ENCODE results near the gene TRPV6.

The TRPV6 gene

DNA sequence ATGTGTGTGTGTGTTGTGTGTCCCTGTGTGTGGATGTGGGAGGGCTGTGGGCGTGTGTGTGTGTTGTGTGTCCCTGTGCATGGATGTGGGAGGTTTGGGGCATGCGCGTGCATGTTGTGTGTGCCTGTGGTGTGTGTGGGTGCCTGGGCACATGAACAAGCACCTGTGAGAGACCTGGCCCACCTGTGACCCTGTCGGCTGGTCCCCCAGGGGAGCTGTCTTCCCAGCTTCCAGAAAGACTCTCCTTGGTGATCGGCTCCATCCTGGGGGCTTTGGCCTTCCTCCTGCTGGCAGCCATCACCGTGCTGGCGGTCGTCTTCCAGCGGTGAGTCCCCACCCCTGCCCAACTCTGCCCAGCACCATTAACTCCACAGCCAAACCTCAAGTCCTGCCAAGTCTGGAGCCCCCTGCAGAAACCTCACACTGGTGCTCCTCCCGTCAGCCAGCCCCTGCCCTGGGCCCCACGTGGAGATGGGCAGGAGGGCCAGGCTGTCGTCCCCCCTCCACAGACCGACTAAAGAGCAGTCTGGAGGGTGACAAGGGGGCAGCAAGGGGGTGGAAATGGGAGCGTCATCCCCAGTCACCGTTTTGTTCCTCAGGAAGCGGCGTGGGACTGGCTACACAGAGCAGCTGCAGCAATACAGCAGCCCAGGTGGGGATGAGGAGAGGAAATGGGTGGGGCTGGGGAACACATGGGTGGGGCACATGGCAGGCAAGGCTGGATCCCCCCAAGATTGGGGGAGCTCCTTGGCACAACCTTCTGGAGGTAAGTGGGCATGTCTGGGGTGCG lies 18.0 kb downstream of the TRPV6 start:
- Histone ChIP-seq H3K36me3 (ENCODE audit: control insufficient read depth in 2 of 2, insufficient read depth in 2 of 2, low read length in 2 of 2) (no peaks in the 10 kb centered on the region), H3K9ac (ENCODE audit: low read length in 2 of 2) (no peak overlapping the region), H3K4me3 (ENCODE audit: low read length in 2 of 2) (no peak overlapping the region), H3K27ac (ENCODE audit: low read length) (no peak overlapping the region), H3K4me1 (ENCODE audit: control insufficient read depth, insufficient read depth, low read length) (no peaks in the 10 kb centered on the region), H3K9me3 (ENCODE audit: control insufficient read depth in 2 of 2, low read length in 2 of 2) (no peaks in the 10 kb centered on the region), H3K27me3 (ENCODE audit: control insufficient read depth in 1 of 2, insufficient read depth in 2 of 2, low read length in 2 of 2) (no peaks in the 10 kb centered on the region)

DNA sequence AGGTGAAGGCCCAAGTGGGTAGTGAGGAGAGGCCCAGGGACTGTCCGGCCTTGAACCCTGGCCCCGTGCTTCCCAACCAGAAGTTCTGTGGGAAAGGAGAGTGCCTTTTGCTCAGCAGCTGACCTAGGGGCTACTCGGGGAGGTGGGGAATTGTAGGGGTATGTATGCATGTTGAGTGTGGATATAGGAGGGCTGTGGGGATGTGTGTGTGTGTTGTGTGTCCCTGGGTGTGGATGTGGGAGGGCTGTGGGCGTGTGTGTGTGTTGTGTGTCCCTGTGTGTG lies 18.5 kb downstream of the TRPV6 start:
- no peak overlapping the region for H3K4me3 ChIP-seq (ENCODE audit: low read length in 2 of 2)
- H3K36me3 ChIP-seq (ENCODE audit: control insufficient read depth in 2 of 2, insufficient read depth in 2 of 2, low read length in 2 of 2) = no peaks in the 10 kb centered on the region
- no peak overlapping the region for H3K27ac ChIP-seq (ENCODE audit: low read length)
- no peak overlapping the region for H3K9ac ChIP-seq (ENCODE audit: low read length in 2 of 2)
- H3K4me1 ChIP-seq (ENCODE audit: control insufficient read depth, insufficient read depth, low read length) = no peaks in the 10 kb centered on the region
- no peaks in the 10 kb centered on the region for H3K27me3 ChIP-seq (ENCODE audit: control insufficient read depth in 1 of 2, insufficient read depth in 2 of 2, low read length in 2 of 2)
- no peaks in the 10 kb centered on the region for H3K9me3 ChIP-seq (ENCODE audit: control insufficient read depth in 2 of 2, low read length in 2 of 2)

DNA sequence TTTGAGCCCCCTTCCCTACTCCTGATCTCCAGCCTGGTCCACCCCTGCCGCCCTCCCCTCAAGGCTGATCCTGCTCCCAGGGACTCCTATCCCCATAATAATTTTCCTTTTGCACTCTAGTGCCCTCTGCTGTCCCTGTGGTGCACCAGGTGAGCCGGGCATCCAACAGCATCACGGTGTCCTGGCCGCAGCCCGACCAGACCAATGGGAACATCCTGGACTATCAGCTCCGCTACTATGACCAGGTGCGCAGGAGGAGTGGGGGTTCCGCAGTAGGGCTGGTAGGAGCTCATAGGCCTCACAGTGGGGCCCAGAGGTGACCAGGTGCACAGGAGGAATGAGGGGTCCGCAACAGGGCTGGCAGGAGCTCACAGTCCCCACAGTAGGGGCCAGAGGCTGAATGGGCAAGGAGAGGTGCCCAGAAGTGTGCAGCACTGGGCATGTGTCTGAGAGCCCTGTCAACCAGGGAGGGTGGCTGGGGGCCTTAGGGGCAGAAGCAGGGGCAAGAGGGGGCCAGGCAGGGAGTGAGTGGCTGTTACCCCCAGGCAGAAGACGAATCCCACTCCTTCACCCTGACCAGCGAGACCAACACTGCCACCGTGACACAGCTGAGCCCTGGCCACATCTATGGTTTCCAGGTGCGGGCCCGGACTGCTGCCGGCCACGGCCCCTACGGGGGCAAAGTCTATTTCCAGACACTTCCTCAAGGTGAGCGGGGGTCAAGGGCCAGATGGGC lies 19.0 kb downstream of the TRPV6 start:
- no peaks in the 10 kb centered on the region for H3K27me3 ChIP-seq (ENCODE audit: control insufficient read depth in 1 of 2, insufficient read depth in 2 of 2, low read length in 2 of 2)
- H3K9me3 ChIP-seq (ENCODE audit: control insufficient read depth in 2 of 2, low read length in 2 of 2) = no peaks in the 10 kb centered on the region
- H3K9ac ChIP-seq (ENCODE audit: low read length in 2 of 2) = no peak overlapping the region
- no peak overlapping the region for H3K4me3 ChIP-seq (ENCODE audit: low read length in 2 of 2)
- no peaks in the 10 kb centered on the region for H3K36me3 ChIP-seq (ENCODE audit: control insufficient read depth in 2 of 2, insufficient read depth in 2 of 2, low read length in 2 of 2)
- H3K4me1 ChIP-seq (ENCODE audit: control insufficient read depth, insufficient read depth, low read length) = no peaks in the 10 kb centered on the region
- no peak overlapping the region for H3K27ac ChIP-seq (ENCODE audit: low read length)

DNA sequence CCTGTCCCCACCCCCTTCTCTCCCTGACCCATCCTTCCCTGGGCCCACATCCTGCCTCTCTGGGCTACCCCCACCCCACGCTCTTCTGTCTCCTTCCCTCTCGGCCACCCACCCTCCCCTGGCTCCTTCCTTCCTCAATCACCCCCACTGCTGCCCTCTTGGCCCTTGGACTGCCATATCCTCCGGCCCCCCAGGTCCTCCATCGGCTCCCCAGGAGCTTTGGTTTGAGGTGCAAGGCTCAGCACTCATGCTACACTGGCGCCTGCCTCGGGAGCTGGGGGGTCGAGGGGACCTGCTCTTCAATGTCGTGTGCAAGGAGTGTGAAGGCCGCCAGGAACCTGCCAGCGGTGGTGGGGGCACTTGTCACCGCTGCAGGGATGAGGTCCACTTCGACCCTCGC lies 19.8 kb downstream of the TRPV6 start:
- H3K9ac ChIP-seq (ENCODE audit: low read length in 2 of 2) = no peak overlapping the region
- no peak overlapping the region for H3K27ac ChIP-seq (ENCODE audit: low read length)
- H3K4me3 ChIP-seq (ENCODE audit: low read length in 2 of 2) = no peak overlapping the region
- no peaks in the 10 kb centered on the region for H3K36me3 ChIP-seq (ENCODE audit: control insufficient read depth in 2 of 2, insufficient read depth in 2 of 2, low read length in 2 of 2)
- no peaks in the 10 kb centered on the region for H3K27me3 ChIP-seq (ENCODE audit: control insufficient read depth in 1 of 2, insufficient read depth in 2 of 2, low read length in 2 of 2)
- no peaks in the 10 kb centered on the region for H3K4me1 ChIP-seq (ENCODE audit: control insufficient read depth, insufficient read depth, low read length)
- H3K9me3 ChIP-seq (ENCODE audit: control insufficient read depth in 2 of 2, low read length in 2 of 2) = no peaks in the 10 kb centered on the region

DNA sequence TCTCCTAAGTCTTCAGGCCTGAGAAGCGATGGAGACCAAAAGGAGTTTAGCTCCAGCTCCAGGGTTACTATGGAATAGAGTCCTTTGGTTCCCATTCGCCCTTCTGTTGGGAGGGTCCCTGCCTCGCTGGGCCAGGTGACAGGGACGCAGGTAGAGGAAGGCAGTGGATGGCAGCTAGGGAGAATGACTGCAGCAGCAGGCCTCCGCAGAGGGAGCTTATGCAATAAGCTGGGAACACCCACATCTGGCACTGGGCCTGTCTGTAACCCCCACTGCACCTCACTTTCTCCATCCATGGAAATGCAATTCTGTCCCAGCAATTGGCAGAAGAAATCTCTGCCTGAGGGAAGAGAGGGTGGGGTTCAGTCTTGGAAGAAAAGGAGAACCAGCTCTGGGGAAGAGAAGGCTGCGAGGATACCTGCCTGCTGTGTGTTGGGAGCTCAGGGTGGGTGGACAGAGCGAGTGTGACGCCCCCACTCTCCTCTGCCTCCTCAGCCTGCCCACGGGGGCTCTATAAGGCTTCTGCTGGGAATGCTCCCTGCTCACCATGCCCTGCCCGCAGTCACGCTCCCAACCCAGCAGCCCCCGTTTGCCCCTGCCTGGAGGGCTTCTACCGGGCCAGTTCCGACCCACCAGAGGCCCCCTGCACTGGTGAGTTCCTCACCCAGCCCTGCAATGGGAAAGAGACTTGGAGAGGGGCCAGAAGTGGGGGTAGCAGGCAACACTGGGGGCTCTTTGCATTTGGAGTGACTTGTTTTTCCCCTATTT lies 20.4 kb downstream of the TRPV6 start:
- Histone ChIP-seq H3K4me3 (ENCODE audit: low read length in 2 of 2) (no peak overlapping the region), H3K36me3 (ENCODE audit: control insufficient read depth in 2 of 2, insufficient read depth in 2 of 2, low read length in 2 of 2) (no peaks in the 10 kb centered on the region), H3K27ac (ENCODE audit: low read length) (no peak overlapping the region), H3K9me3 (ENCODE audit: control insufficient read depth in 2 of 2, low read length in 2 of 2) (no peaks in the 10 kb centered on the region), H3K4me1 (ENCODE audit: control insufficient read depth, insufficient read depth, low read length) (no peaks in the 10 kb centered on the region), H3K27me3 (ENCODE audit: control insufficient read depth in 1 of 2, insufficient read depth in 2 of 2, low read length in 2 of 2) (no peaks in the 10 kb centered on the region), H3K9ac (ENCODE audit: low read length in 2 of 2) (no peak overlapping the region)

DNA sequence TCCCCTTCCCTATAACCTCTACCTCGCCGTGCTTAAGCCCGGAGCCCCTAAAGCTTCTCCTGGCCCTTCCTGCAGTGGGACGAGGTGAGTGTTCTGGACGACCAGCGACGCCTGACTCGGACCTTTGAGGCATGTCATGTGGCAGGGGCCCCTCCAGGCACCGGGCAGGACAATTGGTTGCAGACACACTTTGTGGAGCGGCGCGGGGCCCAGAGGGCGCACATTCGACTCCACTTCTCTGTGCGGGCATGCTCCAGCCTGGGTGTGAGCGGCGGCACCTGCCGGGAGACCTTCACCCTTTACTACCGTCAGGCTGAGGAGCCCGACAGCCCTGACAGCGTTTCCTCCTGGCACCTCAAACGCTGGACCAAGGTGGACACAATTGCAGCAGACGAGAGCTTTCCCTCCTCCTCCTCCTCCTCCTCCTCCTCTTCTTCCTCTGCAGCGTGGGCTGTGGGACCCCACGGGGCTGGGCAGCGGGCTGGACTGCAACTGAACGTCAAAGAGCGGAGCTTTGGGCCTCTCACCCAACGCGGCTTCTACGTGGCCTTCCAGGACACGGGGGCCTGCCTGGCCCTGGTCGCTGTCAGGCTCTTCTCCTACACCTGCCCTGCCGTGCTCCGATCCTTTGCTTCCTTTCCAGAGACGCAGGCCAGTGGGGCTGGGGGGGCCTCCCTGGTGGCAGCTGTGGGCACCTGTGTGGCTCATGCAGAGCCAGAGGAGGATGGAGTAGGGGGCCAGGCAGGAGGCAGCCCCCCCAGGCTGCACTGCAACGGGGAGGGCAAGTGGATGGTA lies 21.5 kb downstream of the TRPV6 start:
- Histone ChIP-seq H3K36me3 (ENCODE audit: control insufficient read depth in 2 of 2, insufficient read depth in 2 of 2, low read length in 2 of 2) (no peaks in the 10 kb centered on the region), H3K4me3 (ENCODE audit: low read length in 2 of 2) (no peak overlapping the region), H3K4me1 (ENCODE audit: control insufficient read depth, insufficient read depth, low read length) (no peaks in the 10 kb centered on the region), H3K27me3 (ENCODE audit: control insufficient read depth in 1 of 2, insufficient read depth in 2 of 2, low read length in 2 of 2) (no peaks in the 10 kb centered on the region), H3K27ac (ENCODE audit: low read length) (no peak overlapping the region), H3K9ac (ENCODE audit: low read length in 2 of 2) (no peak overlapping the region), H3K9me3 (ENCODE audit: control insufficient read depth in 2 of 2, low read length in 2 of 2) (no peaks in the 10 kb centered on the region)

DNA sequence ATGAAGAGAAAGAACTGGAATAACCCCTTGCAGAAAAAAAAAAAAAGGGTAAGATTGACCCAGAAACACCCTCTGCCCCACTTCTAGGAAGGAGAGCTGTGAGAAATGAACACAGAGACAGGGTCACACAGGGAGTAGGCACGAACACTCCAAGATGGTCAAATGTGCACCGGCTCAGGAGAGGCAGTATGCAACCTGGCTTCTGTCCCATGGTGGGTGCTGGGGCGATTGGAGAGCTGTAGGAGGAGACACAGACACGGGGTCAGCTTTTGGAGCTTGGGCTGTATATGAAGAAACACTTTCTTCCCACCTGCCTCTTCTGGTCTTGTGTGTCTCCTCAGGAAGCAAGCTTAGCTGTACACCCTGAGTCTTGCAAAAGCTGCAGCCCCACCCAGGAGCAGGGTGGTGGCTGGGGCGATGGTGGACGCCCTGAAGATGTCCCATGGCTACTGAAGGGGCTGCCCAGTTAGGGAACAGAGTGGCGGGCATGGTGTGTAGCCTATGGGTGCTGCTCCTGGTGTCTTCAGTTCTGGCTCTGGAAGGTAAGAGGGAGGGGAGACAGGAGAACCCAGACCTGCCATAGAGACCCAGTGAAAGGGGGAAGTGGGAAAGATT lies 22.7 kb downstream of the TRPV6 start:
- H3K4me3 ChIP-seq (ENCODE audit: low read length in 2 of 2) = no peak overlapping the region
- no peaks in the 10 kb centered on the region for H3K27me3 ChIP-seq (ENCODE audit: control insufficient read depth in 1 of 2, insufficient read depth in 2 of 2, low read length in 2 of 2)
- H3K9me3 ChIP-seq (ENCODE audit: control insufficient read depth in 2 of 2, low read length in 2 of 2) = no peaks in the 10 kb centered on the region
- H3K9ac ChIP-seq (ENCODE audit: low read length in 2 of 2) = no peak overlapping the region
- H3K36me3 ChIP-seq (ENCODE audit: control insufficient read depth in 2 of 2, insufficient read depth in 2 of 2, low read length in 2 of 2) = no peaks in the 10 kb centered on the region
- H3K4me1 ChIP-seq (ENCODE audit: control insufficient read depth, insufficient read depth, low read length) = no peaks in the 10 kb centered on the region
- H3K27ac ChIP-seq (ENCODE audit: low read length) = no peak overlapping the region

DNA sequence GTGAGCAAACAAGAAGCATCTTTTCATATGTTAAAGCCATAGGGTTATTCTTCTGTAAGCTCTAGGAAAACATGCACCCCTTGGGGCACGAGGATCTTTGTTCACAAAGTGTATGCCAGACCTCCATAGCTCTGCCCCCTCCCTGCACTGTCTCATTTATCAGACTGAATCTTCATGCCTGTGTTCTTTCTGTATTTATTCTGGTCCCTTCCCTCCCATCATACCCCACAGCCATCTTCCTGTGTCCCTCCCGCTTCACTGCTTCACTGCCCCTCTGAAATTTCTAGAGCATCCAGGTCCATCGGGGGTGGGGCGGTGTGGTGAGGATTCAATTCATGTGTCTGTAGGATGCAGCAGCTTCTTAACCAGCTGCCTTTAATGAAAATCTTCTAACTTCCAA lies 23.2 kb downstream of the TRPV6 start:
- Histone ChIP-seq H3K27ac (ENCODE audit: low read length) (no peak overlapping the region), H3K9ac (ENCODE audit: low read length in 2 of 2) (no peak overlapping the region), H3K27me3 (ENCODE audit: control insufficient read depth in 1 of 2, insufficient read depth in 2 of 2, low read length in 2 of 2) (no peaks in the 10 kb centered on the region), H3K36me3 (ENCODE audit: control insufficient read depth in 2 of 2, insufficient read depth in 2 of 2, low read length in 2 of 2) (no peaks in the 10 kb centered on the region), H3K9me3 (ENCODE audit: control insufficient read depth in 2 of 2, low read length in 2 of 2) (no peaks in the 10 kb centered on the region), H3K4me3 (ENCODE audit: low read length in 2 of 2) (no peak overlapping the region), H3K4me1 (ENCODE audit: control insufficient read depth, insufficient read depth, low read length) (no peaks in the 10 kb centered on the region)

DNA sequence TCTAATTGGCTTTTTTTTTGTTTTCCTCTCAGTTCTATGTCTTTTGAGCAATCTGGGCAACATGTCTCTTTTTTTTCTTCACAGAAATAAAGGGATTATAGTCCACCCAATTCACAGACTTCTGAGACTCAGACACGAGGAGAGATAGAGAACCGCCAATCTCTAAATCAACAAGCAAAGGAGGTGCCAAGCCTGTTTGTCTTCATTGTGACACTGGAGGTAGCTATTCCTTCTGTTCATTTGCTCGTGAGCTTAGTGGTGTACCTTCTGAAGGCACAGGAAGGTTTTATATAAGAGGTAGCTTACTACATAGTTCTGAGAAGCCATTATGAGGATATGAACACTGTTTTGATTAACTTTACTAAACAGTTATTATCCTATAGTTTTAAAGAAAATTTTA lies 24.6 kb downstream of the TRPV6 start:
- Histone ChIP-seq H3K4me1 (ENCODE audit: control insufficient read depth, insufficient read depth, low read length) (peaks cover 2% of the 10 kb centered on the region), H3K4me3 (ENCODE audit: low read length in 2 of 2) (no peak overlapping the region), H3K9ac (ENCODE audit: low read length in 2 of 2) (no peak overlapping the region), H3K27ac (ENCODE audit: low read length) (no peak overlapping the region), H3K36me3 (ENCODE audit: control insufficient read depth in 2 of 2, insufficient read depth in 2 of 2, low read length in 2 of 2) (no peaks in the 10 kb centered on the region), H3K27me3 (ENCODE audit: control insufficient read depth in 1 of 2, insufficient read depth in 2 of 2, low read length in 2 of 2) (no peaks in the 10 kb centered on the region), H3K9me3 (ENCODE audit: control insufficient read depth in 2 of 2, low read length in 2 of 2) (no peaks in the 10 kb centered on the region)

DNA sequence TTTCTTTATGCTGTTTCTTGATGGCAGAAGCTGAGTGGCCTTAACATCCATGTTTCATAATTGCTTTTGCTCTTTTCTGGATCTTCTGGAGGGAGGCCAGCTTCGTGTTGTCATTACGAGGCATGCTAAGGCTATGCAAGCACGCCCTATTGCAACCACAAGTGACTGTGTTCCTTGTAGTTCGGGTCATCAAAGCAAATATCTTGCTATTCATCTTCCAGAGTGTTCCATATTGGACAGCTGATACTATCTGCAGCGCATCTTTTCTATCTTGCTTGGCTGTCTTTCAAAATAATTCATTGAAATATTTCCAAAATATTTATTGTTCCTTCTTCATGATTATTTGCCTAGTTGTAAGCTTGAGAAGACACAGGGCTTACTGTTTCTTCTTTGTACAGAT lies 25.7 kb downstream of the TRPV6 start:
- Histone ChIP-seq H3K4me3 (ENCODE audit: low read length in 2 of 2) (no peak overlapping the region), H3K9ac (ENCODE audit: low read length in 2 of 2) (no peak overlapping the region), H3K27me3 (ENCODE audit: control insufficient read depth in 1 of 2, insufficient read depth in 2 of 2, low read length in 2 of 2) (no peaks in the 10 kb centered on the region), H3K27ac (ENCODE audit: low read length) (no peak overlapping the region), H3K9me3 (ENCODE audit: control insufficient read depth in 2 of 2, low read length in 2 of 2) (no peaks in the 10 kb centered on the region), H3K4me1 (ENCODE audit: control insufficient read depth, insufficient read depth, low read length) (peaks cover 10% of the 10 kb centered on the region), H3K36me3 (ENCODE audit: control insufficient read depth in 2 of 2, insufficient read depth in 2 of 2, low read length in 2 of 2) (no peaks in the 10 kb centered on the region)
